AG04449 (cell line): Measurements from ENCODE around the gene CLNK.

Experiments
- CTCF ChIA-PET: fragments of 350-600 bp; formaldehyde crosslinking; extraction: SDS; loops from one replicate; lab custom pipeline; 2021; ENCODE audit warnings: antibody characterized with exemption; lab: Yijun Ruan, JAX
- POLR2A ChIA-PET: fragments of 400-600, 350-600 bp; formaldehyde crosslinking; extraction: SDS; loops from one replicate; lab custom pipeline; 2020; ENCODE audit warnings: antibody characterized with exemption, inconsistent platforms; lab: Yijun Ruan, JAX
- DNase-seq: peaks from one replicate; pipeline ENCODE4 v3.0.0-alpha.2; 2010; ENCODE audit warnings: low read depth, low spot score
- H3K4me3 ChIP-seq: 2 replicates; pipeline ENCODE4 v1.5.1; 2011; ENCODE audit warnings: low read depth, mild to moderate bottlenecking, control low read depth, low read length
- CTCF ChIP-seq: IDR thresholded peaks from one replicate; pipeline ENCODE4 v1.5.1; 2011; ENCODE audit warnings: mild to moderate bottlenecking, moderate library complexity, low read length, control low read depth, inconsistent platforms; ENCODE audit not compliant: insufficient read depth; ENCODE audit errors: missing control alignments

Gene CLNK

GRCh38 chr4:10721616-10722015 is 37.0 kb upstream of the CLNK start:
- POLR2A ChIA-PET = no interaction called here
- no peak for TF ChIP-seq CTCF
- no peak overlapping the region for H3K4me3 ChIP-seq
- CTCF ChIA-PET = no interaction called here
- DNase-seq = no peak

DNA sequence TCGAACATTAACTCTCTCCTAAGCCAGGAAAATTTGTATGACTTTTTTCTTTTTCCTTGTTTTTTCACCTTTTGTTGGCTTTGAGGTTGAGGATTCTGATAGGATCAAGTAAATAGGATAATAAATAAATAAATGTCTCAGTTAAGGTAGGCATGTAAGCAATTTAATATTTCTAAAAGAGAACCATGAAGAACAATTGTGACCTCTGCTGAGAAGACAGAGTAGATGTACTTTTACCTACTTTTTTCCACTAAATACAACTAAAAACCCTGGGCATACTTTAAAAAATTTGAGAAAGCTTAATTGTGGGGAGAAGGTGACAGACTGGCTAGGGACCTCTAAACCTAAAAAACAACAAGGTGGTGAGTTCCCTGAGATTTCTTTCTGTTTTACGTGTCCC is 31.6 kb upstream of the CLNK start:
- TF ChIP-seq CTCF = no peak
- no peak overlapping the region for H3K4me3 ChIP-seq
- ChIA-PET POLR2A (interaction anchor here (1.0 kb wide), 1 partner anchor 599 kb away, joined by 3 read pairs; the partner anchor contains the start of gene WDR1), CTCF (interaction anchor here (1.4 to 3.7 kb wide), 2 partner anchors 131 to 134 kb away, joined by 4 to 15 read pairs; no protein-coding TSS in a partner anchor)
- no peak for DNase-seq

DNA sequence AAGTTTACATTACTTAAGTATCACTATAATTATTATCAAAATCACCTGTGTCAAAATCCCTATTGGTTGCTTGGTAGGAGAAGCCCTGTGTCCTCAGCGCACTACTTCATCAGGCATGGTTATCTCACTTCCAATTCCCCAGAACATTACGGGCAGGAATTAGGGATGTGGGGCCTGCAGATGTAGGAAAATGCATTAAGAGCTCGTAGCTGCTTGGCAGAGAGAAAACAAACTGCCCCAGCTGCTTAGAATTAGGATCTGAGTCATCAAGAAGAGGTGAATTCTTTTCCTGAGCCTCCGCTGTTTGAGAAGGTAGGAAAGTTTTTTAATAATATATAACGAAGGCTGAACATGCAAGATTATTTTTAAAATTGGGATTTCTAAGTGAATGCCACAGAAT is 31.1 kb upstream of the CLNK start:
- POLR2A ChIA-PET = interaction anchor here (1.0 kb wide), 1 partner anchor 599 kb away, joined by 3 read pairs; the partner anchor contains the start of gene WDR1
- TF ChIP-seq CTCF = no peak
- H3K4me3 ChIP-seq = no peak overlapping the region
- no peak for DNase-seq
- CTCF ChIA-PET = interaction anchor here (1.4 to 3.7 kb wide), 2 partner anchors 130 to 134 kb away, joined by 4 to 15 read pairs; no protein-coding TSS in a partner anchor

DNA sequence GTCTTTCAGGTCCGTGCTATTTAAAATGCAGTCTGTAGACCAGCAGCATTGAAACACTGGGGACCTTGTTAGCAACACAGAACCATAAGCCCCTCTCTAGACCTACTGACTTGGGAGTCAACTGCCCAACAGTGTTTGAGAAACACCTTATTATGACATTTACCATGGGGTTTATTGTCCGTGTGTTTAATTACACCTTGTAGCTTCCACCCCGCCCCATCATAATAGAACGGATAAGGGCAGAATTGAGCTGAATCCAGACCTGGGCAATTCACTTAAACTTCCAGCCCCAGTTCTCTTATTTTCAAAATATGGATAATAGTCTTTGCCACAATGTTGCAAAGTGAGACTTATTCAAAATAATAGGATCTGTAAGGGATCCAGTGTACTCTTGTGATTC is 30.6 kb upstream of the CLNK start:
- ChIA-PET POLR2A (interaction anchor here (1.0 kb wide), 1 partner anchor 598 kb away, joined by 3 read pairs; the partner anchor contains the start of gene WDR1), CTCF (interaction anchor here (3.7 kb wide), 1 partner anchor 133 kb away, joined by 15 read pairs; no protein-coding TSS in a partner anchor)
- H3K4me3 ChIP-seq = no peak overlapping the region
- TF ChIP-seq CTCF = no peak
- DNase-seq = no peak

GRCh38 chr4:10713591-10713990 is 29.0 kb upstream of the CLNK start:
- POLR2A ChIA-PET = no interaction called here
- TF ChIP-seq CTCF = no peak
- no peak for DNase-seq
- no peak overlapping the region for H3K4me3 ChIP-seq
- CTCF ChIA-PET = no interaction called here

GRCh38 chr4:10706236-10706635 is 21.7 kb upstream of the CLNK start:
- CTCF ChIA-PET = no interaction called here
- H3K4me3 ChIP-seq = no peak overlapping the region
- DNase-seq = no peak
- POLR2A ChIA-PET = no interaction called here
- TF ChIP-seq CTCF = no peak
